Activated T-cell treated with anti-CD3 and anti-CD28 coated beads for 24 hours (primary cell): ENCODE measurements around the gene AGBL2.
"Not testable (repeated sequence)": the region's sequence is repeated elsewhere in the genome, so short reads cannot be mapped to it uniquely, and the experiment has no call there.

Experiments used
- DNase-seq: peaks from one replicate; pipeline ENCODE4 v3.0.0-alpha.2; 2020; ENCODE audit warnings: low read depth

The AGBL2 gene

DNA sequence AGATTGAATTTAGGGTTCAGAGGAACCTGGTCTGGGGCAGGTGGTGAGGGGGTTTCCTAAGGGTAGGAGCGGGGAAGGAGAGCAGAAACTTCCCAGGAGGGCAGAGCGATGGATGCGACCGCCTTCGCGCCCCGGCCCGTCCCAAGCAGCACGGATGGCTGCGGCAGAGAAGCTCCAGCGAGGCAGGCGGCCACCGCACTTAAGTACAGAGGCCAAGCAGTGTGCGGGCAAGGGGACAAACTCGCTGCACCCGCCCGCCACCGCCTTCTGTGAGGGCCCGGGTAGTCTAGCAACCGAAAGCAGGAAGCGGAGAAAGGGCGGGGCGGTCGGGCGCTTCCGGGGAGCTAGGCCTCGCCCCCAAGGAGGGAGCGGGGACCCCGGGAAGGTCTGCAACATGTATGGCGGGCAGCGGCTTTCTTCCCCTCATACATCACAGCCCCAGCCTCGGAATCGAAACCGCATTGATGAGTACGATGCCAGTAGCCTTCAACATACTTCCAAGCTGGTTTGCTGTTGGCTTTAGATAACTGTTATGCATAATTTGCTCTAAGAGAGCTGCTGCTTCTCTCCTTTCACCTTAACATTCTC, at the start of gene AGBL2:
TSS of gene AGBL2 (minus strand) at position 288 of the 588 bp plus-strand sequence. CDS start 719 bp downstream, outside the sequence.
- peak; percentile 76 for DNase-seq

GRCh38 chr11:47759291-47759690, 44.1 kb upstream of the AGBL2 start:
- not testable (repeated sequence) for DNase-seq

DNA sequence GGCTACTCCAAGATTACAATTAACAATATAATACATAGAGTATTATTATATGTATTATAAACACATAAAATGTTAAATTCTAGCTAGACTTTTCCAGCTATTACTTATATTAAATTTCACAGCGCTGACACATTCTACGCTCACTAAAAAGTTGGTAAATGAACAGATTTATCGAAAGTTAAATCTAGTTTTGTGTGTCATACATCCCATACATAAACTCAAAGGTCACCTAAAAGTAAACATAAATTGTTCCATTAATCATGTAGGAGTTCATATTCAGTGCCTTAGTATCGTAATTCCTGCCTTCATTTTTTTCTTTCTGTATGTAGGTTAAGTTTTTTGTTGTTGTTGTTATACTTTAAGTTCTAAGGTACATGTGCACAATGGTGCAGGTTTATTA, 41.0 kb upstream of the AGBL2 start:
- DNase-seq = no peak

DNA sequence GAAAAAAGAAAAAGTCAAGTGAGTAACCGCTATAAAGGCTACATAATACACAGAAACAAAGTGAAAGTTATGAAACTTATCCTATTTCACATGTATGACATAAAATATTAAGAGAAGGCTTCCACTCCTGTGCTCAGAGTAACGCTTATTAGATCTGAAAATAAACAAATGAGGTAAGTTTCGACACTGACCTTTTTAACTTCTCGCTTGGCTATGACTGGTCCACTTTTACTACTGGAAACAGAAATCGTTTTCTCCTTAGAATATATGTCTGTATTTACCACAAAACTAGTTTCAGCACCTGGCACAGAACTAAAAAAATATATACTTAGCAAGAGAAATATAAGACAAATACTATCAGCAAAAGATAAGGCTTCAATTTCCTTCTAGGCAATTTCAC, 35.6 kb upstream of the AGBL2 start:
- DNase-seq = no peak

- DNase-seq = not testable (repeated sequence)
Measured at GRCh38 chr11:47742494-47742893, 27.3 kb upstream of the AGBL2 start.

DNA sequence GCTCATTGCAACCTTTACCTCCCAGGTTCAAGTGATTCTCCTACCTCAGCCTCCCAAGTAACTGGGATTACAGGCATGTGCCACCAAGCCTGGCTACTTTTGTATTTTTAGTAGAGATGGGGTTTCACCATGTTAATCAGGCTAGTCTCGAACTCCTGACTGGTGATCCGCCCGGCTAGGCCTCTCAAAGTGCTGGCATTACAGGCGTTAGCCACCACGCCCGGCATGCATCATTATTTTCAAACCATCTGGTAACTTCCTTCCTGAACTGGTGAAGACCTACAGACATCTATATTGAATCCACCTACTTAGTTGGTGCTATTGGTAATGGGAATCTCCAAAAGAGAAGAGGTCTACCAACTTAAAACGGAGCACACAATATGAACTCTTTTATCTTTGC, 22.6 kb upstream of the AGBL2 start:
- DNase-seq = not testable (repeated sequence)

GRCh38 chr11:47732271-47732670, 17.1 kb upstream of the AGBL2 start:
- DNase-seq = no peak

GRCh38 chr11:47731475-47731874, 16.3 kb upstream of the AGBL2 start:
- DNase-seq = no peak

DNA sequence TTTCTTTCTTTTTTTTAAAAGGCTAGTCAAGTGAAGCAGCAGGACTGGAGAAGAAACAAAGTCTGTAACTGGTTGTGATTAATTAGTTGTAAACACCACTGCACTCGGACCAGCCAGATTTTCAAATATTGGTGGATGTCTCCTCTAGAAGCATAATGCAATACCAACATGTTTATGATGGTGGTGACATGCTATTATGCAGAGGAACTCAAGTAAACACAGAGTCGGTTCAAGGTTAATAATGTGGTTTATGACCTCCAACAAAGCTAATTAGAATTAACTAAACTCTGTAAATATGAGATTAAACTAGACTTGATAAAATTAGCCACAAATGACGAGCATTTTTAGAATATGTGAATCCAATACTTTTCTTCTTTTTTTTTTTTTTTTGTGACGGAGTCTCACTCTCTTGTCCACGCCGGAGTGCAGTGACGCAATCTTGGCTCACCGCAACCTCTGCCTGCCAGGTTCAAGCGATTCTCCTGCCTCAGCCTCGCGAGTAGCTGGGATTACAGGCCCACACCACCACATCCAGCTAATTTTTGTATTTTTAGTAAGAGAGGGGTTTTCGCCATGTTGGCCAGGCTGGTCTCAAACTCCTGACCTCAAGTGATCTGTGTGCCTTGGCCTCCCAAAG, 11.8 kb upstream of the AGBL2 start:
- no peak for DNase-seq

DNA sequence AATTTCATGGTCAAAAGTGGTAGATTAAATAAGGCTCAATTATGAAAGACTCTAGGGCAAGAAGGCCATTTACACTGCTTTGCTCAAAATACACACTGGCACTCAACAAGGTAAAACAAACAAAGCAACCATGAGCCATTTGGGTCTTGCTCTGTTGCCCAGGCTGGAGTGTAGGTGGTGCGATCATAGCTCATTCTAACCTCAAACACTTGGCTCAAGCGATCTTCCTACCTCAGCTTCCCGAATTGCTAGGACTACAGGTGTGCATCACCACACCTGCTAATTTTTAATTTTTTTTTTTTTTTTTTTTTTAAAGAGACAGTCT, 10.9 kb upstream of the AGBL2 start:
- no peak for DNase-seq

- no peak for DNase-seq
Measured at GRCh38 chr11:47725442-47726117, 10.4 kb upstream of the AGBL2 start.

DNA sequence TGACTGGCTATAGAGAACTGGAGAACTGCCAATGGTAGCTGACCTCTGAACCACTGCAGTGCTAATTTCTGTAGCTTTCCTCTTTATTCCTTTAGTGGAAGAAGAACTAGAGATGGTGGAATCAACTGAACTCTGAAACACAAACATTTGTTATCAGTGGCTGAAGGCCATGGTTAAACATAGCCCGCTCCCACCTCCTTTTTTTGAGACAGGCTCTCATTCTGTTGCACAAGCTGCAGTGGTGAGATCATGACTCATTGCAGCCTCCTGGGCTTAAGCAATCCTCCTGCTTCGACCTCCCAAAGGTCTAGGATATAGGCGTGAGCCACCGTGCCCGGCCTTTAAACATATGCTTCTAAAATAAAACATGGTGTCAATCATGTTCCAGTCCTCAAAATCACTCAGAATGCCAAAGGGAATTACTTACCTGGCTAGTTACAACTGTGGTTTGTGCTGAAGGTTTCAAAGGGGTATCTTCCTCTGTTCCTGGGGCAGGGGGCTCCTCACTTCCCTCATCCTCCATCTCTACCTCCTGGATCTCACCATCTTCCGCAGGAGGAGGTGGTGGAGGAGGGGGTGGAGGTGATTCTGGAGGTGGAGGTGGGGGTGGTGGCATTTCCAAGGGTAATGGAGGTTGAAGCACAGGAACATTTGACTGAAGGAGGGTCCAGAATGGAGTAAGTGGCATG, 9.0 kb upstream of the AGBL2 start:
- DNase-seq = no peak

- no peak for DNase-seq
Measured at GRCh38 chr11:47723041-47723440, 7.9 kb upstream of the AGBL2 start.

- no peak for DNase-seq
Measured at GRCh38 chr11:47720651-47721050, 5.5 kb upstream of the AGBL2 start.

DNA sequence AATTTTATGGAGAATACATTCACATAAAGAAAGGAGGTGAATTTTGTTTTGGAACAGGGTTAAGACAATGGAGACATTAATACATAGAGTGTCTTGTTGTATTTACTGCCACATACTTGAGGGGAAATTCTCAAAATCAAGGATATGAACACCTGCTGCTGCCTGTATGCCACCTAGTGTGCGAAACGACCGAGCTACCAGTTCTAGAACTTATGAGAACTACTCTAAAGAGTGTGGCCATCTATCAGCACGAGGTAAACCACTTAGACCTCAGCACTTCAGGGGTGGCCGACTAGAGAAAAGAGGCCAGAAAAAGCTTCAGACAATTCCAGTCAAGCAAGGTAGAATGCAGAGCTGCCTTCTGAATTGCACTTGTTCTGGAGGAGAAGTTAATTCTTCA, 1.5 kb upstream of the AGBL2 start:
- DNase-seq = no peak

GRCh38 chr11:47714554-47715081, 551 bp downstream of the AGBL2 start:
- no peak for DNase-seq

DNA sequence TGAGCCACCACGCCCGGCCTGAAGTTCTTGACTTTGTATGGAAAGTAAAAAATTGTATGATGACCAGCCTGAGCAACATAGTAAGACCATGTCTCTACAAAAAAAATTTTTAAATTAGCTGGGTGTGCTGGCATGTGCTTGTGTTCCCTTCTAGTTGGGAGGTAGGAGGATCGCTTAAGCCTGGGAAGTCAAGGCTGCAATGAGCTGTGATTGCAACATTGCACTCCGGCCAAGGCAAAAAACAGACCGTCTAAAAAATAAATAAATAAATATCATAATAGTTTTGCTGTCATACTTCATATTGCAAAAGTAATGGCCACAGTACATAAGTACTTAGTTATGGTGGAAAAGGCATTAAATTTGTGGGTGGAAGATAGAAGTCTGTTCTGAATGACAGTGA, 3.4 kb downstream of the AGBL2 start:
- DNase-seq = no peak

DNA sequence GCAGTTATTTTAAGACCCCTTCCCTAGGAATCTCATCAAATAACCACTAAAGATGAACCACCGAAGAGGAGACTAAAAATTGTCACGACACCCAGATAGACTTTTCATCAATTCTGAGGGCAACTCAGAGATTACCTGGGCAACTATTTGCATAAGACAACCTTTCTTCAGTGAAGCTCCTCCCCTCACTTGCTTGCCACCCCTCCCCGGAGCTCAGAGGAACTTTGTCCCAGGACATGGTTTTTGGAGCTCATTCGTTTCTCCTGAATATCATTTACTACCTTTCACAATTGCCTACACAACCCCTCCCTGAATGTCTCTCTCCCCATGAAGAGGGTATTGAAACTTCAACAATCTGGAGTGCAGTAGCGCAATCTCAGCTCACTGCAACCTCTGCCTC, 3.9 kb downstream of the AGBL2 start:
- no peak for DNase-seq

- DNase-seq = not testable (repeated sequence)
Measured at GRCh38 chr11:47707275-47707786, 7.8 kb downstream of the AGBL2 start.

- no peak for DNase-seq
Measured at GRCh38 chr11:47705721-47706120, 9.4 kb downstream of the AGBL2 start.

GRCh38 chr11:47691979-47692378, 23.2 kb downstream of the AGBL2 start:
- DNase-seq = no peak

- DNase-seq = no peak
Measured at GRCh38 chr11:47689480-47689879, 25.7 kb downstream of the AGBL2 start.

DNA sequence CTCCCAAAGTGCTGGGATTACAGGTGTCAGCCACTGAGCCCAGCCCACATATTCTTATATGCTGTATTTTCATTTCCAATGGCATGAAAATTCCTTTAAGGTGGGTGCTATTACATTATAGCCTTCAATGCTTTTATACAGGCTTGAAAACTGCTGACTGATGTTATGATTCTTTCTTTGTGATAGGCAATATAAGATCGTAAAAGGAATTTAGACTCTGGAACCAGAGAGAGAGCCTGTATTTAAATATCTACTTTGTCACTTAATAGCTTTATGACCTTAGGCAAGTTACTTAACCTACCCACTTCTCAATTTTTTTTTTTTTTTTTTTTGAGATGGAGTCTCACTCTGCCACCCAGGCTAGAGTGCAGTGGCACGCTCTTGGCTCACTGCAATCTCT, 26.2 kb downstream of the AGBL2 start:
- DNase-seq = no peak
